PC-3 (cell line): ENCODE measurements around the gene ANKRD42. TPM values are rescaled to one million over a fixed set of nuclear protein-coding genes. Genes with fewer than 3 reads are reported as not detected.
"Not testable (repeated sequence)": the region's sequence is repeated elsewhere in the genome, so short reads cannot be mapped to it uniquely, and the experiment has no call there.

Experiments
- ATAC-seq: fragments of 200-7000 bp; cut with Tn5 transposase; 2 replicates; pipeline ENCODE4 v1.9.1; 2020; ENCODE audit warnings: mild to moderate bottlenecking, moderate library complexity
- BruUV-seq: library from RNA; stranded (reverse); fragments of 400-500 nt; replicated peaks from 2 replicates; lab custom pipeline; 2021; lab: Mats Ljungman, UMichigan
- CTCF ChIA-PET: fragments of 300-600 bp; sonication (Branson Sonifier 250); formaldehyde crosslinking; loops from one replicate; lab custom pipeline; 2022; ENCODE audit warnings: antibody characterized with exemption; lab: Charles Lee
- POLR2A ChIA-PET: fragments of 300-600 bp; sonication (Branson Sonifier 250); formaldehyde crosslinking; loops from one replicate; lab custom pipeline; 2022; ENCODE audit warnings: antibody characterized with exemption; ENCODE audit not compliant: unreplicated experiment; lab: Charles Lee
- DNase-seq: peaks from one replicate; pipeline ENCODE4 v3.0.0-alpha.2; 2015
- H2AFZ ChIP-seq: fragments of 300-600 bp; sonication (generic); 2 replicates; pipeline ENCODE4 v1.6.0; 2016; ENCODE audit warnings: antibody characterized with exemption, low read length
- H3F3A ChIP-seq: fragments of 300-600 bp; sonication (generic); one replicate; pipeline ENCODE4 v1.6.0; 2017; ENCODE audit warnings: antibody characterized with exemption, low read length, control low read depth, mild to moderate bottlenecking; ENCODE audit not compliant: unreplicated experiment
- H3K27ac ChIP-seq: fragments of 300-600 bp; sonication (generic); 2 replicates; pipeline ENCODE4 v1.5.1; 2016; ENCODE audit warnings: mild to moderate bottlenecking, low read length
- H3K27me3 ChIP-seq: fragments of 300-600 bp; sonication (generic); 2 replicates; pipeline ENCODE4 v1.6.1; 2016; ENCODE audit warnings: low read length, mixed read lengths
- H3K36me3 ChIP-seq: fragments of 300-600 bp; sonication (generic); 2 replicates; pipeline ENCODE4 v1.6.1; 2016; ENCODE audit warnings: low read depth, mixed run types, low read length, mixed read lengths
- H3K4me1 ChIP-seq: fragments of 300-600 bp; sonication (generic); 2 replicates; pipeline ENCODE4 v1.5.1; 2016; ENCODE audit warnings: low read length; ENCODE audit not compliant: insufficient read depth
- H3K4me2 ChIP-seq: fragments of 300-600 bp; sonication (generic); 2 replicates; pipeline ENCODE4 v1.6.0; 2016; ENCODE audit warnings: low read length
- H3K4me3 ChIP-seq: fragments of 300-600 bp; sonication (generic); 2 replicates; pipeline ENCODE4 v1.5.1; 2016; ENCODE audit warnings: mild to moderate bottlenecking, low read length, mixed read lengths
- H3K79me2 ChIP-seq: fragments of 300-600 bp; sonication (generic); 2 replicates; pipeline ENCODE4 v1.6.1; 2017; ENCODE audit warnings: low read length, mixed read lengths
- H3K9ac ChIP-seq: fragments of 300-600 bp; sonication (generic); 2 replicates; pipeline ENCODE4 v1.6.0; 2016; ENCODE audit warnings: mild to moderate bottlenecking, low read length
- H3K9me2 ChIP-seq: fragments of 300-600 bp; sonication (generic); replicated peaks from 2 replicates; pipeline ENCODE4 v1.6.1; 2016; ENCODE audit warnings: mixed run types, low read length, mixed read lengths
- H3K9me3 ChIP-seq: fragments of 300-600 bp; sonication (generic); 2 replicates; pipeline ENCODE4 v1.6.1; 2016; ENCODE audit warnings: low read length, mixed read lengths
- H4K20me1 ChIP-seq: fragments of 300-600 bp; sonication (generic); 2 replicates; pipeline ENCODE4 v1.6.1; 2016; ENCODE audit warnings: low read length, mixed read lengths
- CTCF ChIP-seq: fragments of 300-600 bp; sonication (generic); conservative IDR thresholded peaks from 2 replicates; pipeline ENCODE4 v1.5.1; 2017; ENCODE audit warnings: antibody characterized with exemption, low read depth, mild to moderate bottlenecking, low read length
- EZH2 ChIP-seq: fragments of 300-600 bp; sonication (generic); IDR thresholded peaks from one replicate; pipeline ENCODE4 v1.6.1; 2017; ENCODE audit warnings: antibody characterized with exemption, mild to moderate bottlenecking, low read length; ENCODE audit not compliant: unreplicated experiment
- EZH2phosphoT487 ChIP-seq: fragments of 300-600 bp; sonication (generic); IDR thresholded peaks from 2 replicates; pipeline ENCODE4 v1.6.1; 2018; ENCODE audit warnings: mild to moderate bottlenecking, antibody characterized with exemption, low read length, borderline replicate concordance
- intact Hi-C: fragments of 100-400 bp; cut with micrococcal nuclease; formaldehyde crosslinking; loops from 2 replicates; pipeline ENCODE4 v1.9.0; 2023
- total RNA-seq: library from RNA; depleted of rRNA; stranded (reverse); fragments of >200 nt; gene quantifications from 2 replicates; pipeline ENCODE4 v1.2.3, GENCODE V29; 2014

The ANKRD42 gene
- total RNA-seq, 1 experiment from 2014 or later: 11.2 TPM

GRCh38 chr11:83259559-83259958, 66.0 kb downstream of the ANKRD42 start:
- no peak overlapping the region for H3K4me3 ChIP-seq
- H3K9me3 ChIP-seq: no peaks in the 10 kb centered on the region
- H3K27me3 ChIP-seq: no peaks in the 10 kb centered on the region
- CTCF ChIA-PET: no interaction called here
- no peaks in the 10 kb centered on the region for H3K79me2 ChIP-seq
- no peak overlapping the region for H3K27ac ChIP-seq
- ATAC-seq: no peak
- peaks cover 5% of the 10 kb centered on the region for H3F3A ChIP-seq
- peaks cover 34% of the 10 kb centered on the region for H3K4me1 ChIP-seq
- peaks cover 25% of the 10 kb centered on the region for H3K36me3 ChIP-seq
- no peaks in the 10 kb centered on the region for H3K9me2 ChIP-seq
- no peak for DNase-seq
- no peak for TF ChIP-seq EZH2
- no peak for TF ChIP-seq CTCF
- no peak for TF ChIP-seq EZH2phosphoT487
- H3K4me2 ChIP-seq: no peak overlapping the region
- POLR2A ChIA-PET: no interaction called here
- no peak overlapping the region for H2AFZ ChIP-seq
- H4K20me1 ChIP-seq: no peaks in the 10 kb centered on the region
- BruUV-seq: no TSS peak
- intact Hi-C loops: no loop called here
- no peak overlapping the region for H3K9ac ChIP-seq

- Histone ChIP-seq H4K20me1 (no peaks in the 10 kb centered on the region), H3K9me3 (no peaks in the 10 kb centered on the region), H3K9me2 (no peaks in the 10 kb centered on the region), H2AFZ (no peak overlapping the region), H3K27ac (no peak overlapping the region), H3F3A (no peaks in the 10 kb centered on the region), H3K4me1 (no peaks in the 10 kb centered on the region), H3K27me3 (no peaks in the 10 kb centered on the region), H3K4me2 (no peak overlapping the region), H3K36me3 (peaks cover 24% of the 10 kb centered on the region), H3K4me3 (no peak overlapping the region), H3K79me2 (no peaks in the 10 kb centered on the region), H3K9ac (no peak overlapping the region)
- BruUV-seq: no TSS peak
- no peak for DNase-seq
- ATAC-seq: no peak
- ChIA-PET POLR2A (no interaction called here), CTCF (no interaction called here)
- intact Hi-C loops: no loop called here
- no peak for TF ChIP-seq CTCF
- TF ChIP-seq EZH2phosphoT487: no peak
- no peak for TF ChIP-seq EZH2
Observed at GRCh38 chr11:83265331-83265730, 71.8 kb downstream of the ANKRD42 start.

GRCh38 chr11:83269080-83269479, 75.6 kb downstream of the ANKRD42 start:
- H4K20me1 ChIP-seq, BruUV-seq, H3K9ac ChIP-seq, H3K27ac ChIP-seq, POLR2A ChIA-PET, H3K4me1 ChIP-seq, ATAC-seq, H3K9me3 ChIP-seq, CTCF ChIA-PET, H3F3A ChIP-seq, H3K4me2 ChIP-seq, DNase-seq, H3K4me3 ChIP-seq, H3K79me2 ChIP-seq, H3K27me3 ChIP-seq, intact Hi-C loops, H2AFZ ChIP-seq, H3K9me2 ChIP-seq: not testable (repeated sequence)
- H3K36me3 ChIP-seq: peaks cover 24% of the 10 kb centered on the region

- CTCF ChIA-PET, H3K27me3 ChIP-seq, H3K27ac ChIP-seq, H3K4me2 ChIP-seq, H2AFZ ChIP-seq, H4K20me1 ChIP-seq, BruUV-seq, H3K9me2 ChIP-seq, H3K4me1 ChIP-seq, H3K9ac ChIP-seq, H3K79me2 ChIP-seq, POLR2A ChIA-PET, H3K9me3 ChIP-seq, DNase-seq, ATAC-seq, intact Hi-C loops, H3F3A ChIP-seq, H3K4me3 ChIP-seq: not testable (repeated sequence)
- peaks cover 18% of the 10 kb centered on the region for H3K36me3 ChIP-seq
Observed at GRCh38 chr11:83271734-83272133, 78.2 kb downstream of the ANKRD42 start.
